Muscle of arm (tissue), 12 donors: ENCODE data around the gene NRL. TPM values are rescaled to one million over a fixed set of nuclear protein-coding genes. Genes with fewer than 3 reads are reported as not detected.

Source experiments
- DNase-seq: peaks from one replicate; pipeline ENCODE4 v3.0.0-alpha.2; 2013
- polyA plus RNA-seq, 12 donors: library from polyadenylated mRNA; unstranded; fragments of 120-200 nt; gene quantifications; one replicate each; pipeline ENCODE4 v1.2.1, GENCODE V29; 2013; ENCODE audit not compliant: insufficient read length in 12 of 12

The NRL gene
- polyA plus RNA-seq, 12 donors, result 0.82 to 1.9 (median 1.4) TPM; not detected in 2

DNA sequence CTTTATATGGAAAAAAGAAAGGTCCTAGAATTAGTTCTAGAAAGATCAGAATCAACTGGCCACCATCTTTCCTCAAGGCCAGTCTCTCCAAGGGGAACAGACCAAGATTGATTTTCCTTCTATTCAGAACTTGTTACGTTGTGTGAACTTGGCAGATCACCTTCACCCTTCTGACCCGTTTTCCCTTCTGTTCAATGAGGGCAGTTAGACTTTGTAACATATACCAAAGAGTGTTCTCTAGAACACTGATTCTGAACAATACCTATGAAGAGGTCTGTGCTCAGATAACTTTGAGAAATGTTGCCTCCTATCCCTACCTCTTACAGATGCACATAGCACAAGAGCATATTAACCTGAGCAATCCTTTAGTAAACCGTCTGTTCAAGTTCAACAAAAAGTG is 31.3 kb downstream of the NRL start:
- no peak for DNase-seq

- DNase-seq, result no peak
Measured at GRCh38 chr14:24082411-24083080, 32.2 kb downstream of the NRL start.

- no peak for DNase-seq
Measured at GRCh38 chr14:24081739-24082211, 33.0 kb downstream of the NRL start.

DNA sequence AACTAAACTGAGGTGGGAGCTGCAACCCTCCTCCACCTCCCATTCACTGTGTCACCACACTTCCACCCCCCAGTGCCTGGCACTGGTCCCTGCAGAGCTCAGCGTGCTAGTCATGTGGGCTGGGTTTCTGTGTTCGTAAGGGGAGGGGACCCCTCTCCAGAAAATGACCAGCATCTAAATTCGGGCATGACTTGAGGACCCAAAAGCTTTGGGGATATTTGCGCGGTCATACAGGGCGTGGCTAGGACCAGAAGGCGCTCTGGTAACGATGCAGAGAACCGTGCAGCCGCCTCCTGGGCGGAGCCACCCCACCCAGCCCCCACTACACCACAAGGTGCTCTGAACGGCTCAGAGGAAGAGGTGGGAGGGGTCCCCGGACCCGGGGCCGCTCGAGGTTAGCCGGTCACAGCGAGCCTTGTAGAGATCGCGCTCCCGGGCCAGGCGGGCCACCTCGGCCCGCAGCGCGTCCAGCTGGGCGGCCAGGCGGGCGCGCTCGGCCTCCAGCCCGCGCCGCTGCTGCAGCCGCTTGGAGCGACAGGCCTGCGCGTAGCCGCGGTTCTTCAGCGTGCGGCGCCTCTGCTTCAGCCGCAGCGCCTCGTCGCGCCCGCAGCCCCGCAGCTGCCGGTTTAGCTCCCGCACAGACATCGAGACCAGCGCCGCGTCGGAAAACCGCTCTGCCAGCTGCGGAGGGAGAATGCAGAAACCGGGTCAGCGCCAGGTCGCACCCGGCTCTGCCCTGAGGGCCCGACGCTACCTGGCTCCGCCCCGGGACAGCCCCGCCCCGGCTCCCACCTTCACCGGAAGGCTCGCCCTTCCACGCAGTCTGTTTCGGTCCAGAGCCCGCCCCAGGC is 33.6 kb downstream of the NRL start:
- DNase-seq, result peak; percentile 11

- no peak for DNase-seq
Measured at GRCh38 chr14:24080142-24080530, 34.6 kb downstream of the NRL start.

- no peak for DNase-seq
Measured at GRCh38 chr14:24079491-24080141, 35.1 kb downstream of the NRL start.

GRCh38 chr14:24078146-24078545 is 36.6 kb downstream of the NRL start:
- DNase-seq, result no peak

- no peak for DNase-seq
Measured at GRCh38 chr14:24077086-24077485, 37.7 kb downstream of the NRL start.

DNA sequence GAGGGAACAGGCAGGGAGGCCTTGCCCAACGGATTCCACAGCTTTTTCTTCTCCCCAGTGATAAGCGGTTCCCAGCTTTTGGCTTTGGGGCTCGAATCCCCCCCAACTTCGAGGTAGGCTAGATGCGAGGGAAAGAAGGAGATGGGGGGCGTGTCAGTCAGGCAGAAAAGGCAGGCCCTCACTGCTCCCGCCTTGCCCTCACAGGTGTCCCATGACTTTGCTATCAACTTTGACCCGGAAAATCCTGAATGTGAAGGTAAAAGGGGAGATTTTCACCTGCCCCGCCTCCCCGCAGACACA is 38.5 kb downstream of the NRL start:
- DNase-seq, result no peak

DNA sequence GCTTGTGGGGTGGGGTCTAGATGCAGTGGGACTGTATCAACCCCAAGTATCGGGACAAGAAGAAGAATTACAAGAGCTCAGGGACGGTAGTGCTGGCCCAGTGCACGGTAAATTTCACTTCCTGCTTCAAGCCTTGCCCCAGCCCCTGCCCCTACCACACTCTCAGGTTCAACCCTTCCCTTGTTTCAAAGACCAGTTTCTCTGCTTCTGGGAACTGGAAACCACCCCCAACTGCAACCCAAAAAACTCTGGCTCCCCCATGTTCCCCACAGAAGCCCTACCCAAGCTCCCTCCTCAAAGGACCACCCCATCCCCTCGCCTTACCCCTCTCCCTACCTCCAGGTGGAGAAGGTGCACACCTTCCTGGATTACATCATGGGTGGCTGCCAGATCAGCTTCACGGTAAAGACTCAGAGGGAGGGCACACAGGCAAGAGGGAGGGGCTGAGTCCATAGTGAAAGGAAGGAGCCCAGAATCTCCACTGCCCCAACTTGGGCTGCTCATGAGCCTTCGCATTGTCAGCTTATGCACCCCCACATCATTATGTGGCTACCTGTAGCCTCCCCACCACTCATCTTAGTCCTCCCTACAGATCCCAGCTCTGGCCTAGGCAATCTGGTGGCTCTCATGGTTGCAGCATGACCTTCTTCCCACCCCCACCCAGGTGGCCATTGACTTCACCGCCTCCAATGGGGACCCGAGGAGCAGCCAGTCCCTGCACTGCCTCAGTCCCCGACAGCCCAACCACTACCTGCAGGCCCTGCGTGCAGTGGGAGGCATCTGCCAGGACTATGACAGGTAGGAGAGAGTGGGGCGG is 39.1 kb downstream of the NRL start:
- DNase-seq, result no peak

DNA sequence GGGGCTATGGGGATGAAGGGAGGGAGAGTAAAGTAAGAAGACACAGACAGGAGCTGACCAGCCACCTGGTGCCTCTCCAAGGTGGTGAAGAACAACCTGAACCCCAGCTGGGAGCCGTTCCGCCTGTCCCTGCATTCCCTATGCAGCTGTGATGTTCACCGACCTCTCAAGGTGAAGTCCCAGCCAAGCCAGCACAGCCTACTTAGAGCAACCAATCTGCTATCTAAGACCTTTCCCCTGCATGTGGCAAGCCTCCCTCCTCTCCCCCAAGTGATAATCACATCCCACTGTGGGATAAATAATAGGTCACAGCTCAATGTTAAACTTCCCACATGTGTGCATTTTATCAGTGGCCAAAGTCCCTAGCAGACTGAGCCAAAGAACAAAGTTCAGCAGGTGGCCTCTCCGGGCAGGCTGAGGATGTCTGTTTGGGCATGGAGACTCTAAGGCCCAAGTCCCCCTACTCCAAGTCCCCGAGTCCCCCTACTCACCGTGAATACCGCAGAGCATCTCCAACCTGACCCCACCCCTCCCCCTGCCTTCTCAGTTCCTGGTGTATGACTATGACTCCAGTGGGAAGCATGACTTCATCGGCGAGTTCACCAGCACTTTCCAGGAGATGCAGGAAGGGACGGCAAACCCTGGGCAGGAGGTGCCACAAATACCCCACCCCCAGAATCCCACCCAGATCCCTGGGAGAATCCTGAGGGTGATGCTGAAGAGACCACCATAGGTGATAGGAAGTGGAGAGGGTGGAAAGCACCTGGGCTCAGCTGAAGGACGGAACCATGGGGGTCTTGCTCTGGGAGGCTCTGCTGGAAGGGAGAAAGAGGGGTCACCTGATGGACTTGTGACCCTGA is 39.9 kb downstream of the NRL start:
- no peak for DNase-seq

DNA sequence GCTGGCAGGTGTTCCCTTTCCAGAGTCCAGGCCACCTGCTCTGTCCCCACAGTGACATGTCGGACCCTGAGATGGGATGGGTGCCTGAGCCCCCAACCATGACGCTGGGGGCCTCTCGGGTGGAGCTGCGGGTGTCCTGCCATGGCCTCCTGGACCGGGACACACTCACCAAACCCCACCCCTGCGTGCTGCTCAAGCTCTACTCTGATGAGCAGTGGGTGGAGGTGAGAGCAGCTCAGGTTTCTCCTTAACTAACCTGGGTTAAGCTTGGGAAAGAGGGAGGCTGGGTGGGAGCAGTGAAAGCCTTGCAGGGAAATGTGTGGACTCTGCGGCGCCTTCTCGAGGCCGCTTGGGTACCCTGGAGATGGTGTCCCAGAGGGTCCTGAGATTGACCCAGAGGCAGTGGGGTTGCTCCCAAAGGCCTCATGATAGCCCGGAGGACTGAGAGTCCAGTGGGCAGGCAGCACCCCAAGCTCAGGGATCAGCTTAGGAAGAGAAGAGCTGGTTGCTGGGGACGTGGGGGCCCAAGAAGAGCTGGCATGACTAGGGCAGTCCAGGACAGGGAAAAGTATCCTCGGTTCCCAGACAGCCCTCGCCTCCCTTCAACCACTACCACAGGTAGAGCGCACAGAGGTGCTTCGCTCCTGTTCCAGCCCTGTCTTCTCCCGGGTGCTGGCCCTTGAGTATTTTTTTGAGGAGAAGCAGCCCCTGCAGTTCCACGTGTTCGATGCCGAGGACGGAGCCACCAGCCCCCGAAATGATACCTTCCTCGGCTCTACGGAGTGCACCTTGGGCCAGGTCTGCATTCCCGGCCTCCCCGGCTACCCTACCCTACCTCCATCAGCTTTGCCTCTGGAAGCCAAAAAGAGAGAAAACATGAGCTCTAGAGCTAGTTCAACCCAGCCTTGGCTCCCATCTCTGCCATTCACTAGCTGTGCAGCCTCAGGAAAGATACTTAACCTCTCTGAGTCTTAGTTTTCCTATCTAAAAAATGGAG is 41.6 kb downstream of the NRL start:
- DNase-seq, result no peak

- DNase-seq, result no peak
Measured at GRCh38 chr14:24072436-24072835, 42.3 kb downstream of the NRL start.

- DNase-seq, result no peak
Measured at GRCh38 chr14:24071836-24072430, 42.8 kb downstream of the NRL start.

GRCh38 chr14:24071144-24071697 is 43.5 kb downstream of the NRL start, which contains the start of gene CPNE6:
Gene CPNE6, plus strand, starts transcription at chr14:24071562. Its CDS starts 1,375 bp downstream, at chr14:24072937.
- no peak for DNase-seq

- DNase-seq, result no peak
Measured at GRCh38 chr14:24070285-24071143, 44.2 kb downstream of the NRL start.

GRCh38 chr14:24069411-24069735 is 45.4 kb downstream of the NRL start:
- DNase-seq, result no peak
